Activated CD8-positive, alpha-beta memory T cell treated with anti-CD3 and anti-CD28 coated beads, Interleukin-2, amount 50 U/mL, for 48 hours (primary cell): ENCODE results near the gene TSPAN17.
"Not testable (repeated sequence)": the region's sequence is repeated elsewhere in the genome, so short reads cannot be mapped to it uniquely, and the experiment has no call there.

Source experiments
- DNase-seq: peaks from one replicate; pipeline ENCODE4 v3.0.0-alpha.2; 2020

TSPAN17 gene

DNA sequence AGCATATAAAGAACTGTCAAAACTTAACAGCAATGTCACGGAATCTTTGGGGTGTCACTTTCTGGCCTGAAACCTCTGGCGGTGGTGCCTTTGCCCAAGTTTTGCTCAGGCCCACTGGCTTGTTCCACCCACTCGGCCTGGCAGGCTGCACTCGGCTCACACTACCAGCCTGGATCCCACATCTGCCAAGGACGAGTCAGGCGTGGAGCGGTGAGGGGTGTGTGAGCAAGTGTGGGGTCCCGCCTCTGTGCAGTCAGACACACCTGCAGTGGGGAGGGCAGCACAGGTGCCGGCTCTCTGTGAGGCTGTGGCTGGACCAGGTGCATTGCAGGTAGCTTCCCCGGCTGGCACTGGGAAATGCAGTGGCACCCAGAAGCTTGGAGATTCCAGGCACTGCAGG is 40.0 kb downstream of the TSPAN17 start:
- no peak for DNase-seq

DNA sequence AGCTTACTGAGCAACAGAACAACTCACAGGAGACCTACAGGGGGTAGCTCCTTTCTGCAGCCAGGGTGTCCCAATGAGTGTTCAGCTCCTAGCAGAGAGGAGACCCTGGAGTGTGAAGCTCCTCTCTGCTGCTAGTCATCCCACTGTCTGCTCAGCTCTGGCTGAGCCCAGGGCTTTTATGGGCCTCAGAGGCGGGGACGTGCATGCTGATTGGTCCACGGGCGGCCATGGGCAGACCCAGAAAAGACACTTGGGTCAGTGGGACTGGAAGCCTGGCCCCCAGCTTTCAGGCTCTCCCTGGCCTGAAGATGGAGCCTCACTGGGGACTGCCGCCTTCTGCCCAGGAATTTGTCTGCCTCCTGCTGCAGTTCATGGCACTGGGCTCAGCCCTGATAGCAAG is 40.6 kb downstream of the TSPAN17 start:
- DNase-seq = no peak

- DNase-seq = no peak
Observed at GRCh38 chr5:176690911-176691310, 43.6 kb downstream of the TSPAN17 start.

DNA sequence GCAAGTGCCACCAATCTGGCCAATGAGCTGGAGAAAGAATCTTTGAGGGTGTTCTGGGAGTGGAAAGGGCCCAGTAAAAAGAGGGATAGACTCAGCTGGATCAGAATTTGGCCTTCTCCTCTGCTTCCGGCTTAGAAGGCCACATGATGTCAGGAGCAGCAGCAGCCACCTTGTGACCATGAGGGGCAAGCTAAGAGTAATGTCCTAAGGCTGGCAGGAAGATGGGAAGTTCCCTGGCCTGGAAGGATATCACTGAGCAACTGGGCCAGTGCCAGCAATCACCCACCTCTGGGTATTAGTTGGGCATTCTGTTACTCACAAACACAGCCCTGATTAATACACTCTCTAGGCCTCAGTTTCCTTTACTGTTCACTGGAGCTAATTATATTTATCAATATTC is 44.2 kb downstream of the TSPAN17 start:
- no peak for DNase-seq

DNA sequence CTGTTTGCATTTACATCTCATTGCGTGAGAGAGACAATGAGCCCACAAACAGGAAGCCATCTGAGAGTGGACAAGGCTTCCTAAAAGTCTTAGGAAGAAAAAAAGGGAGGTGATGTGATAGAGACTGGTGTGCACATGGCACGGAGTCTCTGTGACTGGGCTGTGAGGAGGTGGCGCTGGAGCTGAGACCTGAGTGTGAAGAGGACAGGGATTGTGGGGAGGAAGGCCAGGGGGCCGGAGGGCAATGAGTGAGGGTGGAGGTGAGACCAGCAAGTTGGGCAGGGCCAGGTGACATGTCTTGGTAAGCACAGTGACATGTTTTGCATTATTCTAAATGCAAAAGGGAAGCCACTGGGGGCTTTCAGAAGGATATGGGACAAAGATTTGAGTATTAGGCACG is 45.0 kb downstream of the TSPAN17 start:
- no peak for DNase-seq

DNA sequence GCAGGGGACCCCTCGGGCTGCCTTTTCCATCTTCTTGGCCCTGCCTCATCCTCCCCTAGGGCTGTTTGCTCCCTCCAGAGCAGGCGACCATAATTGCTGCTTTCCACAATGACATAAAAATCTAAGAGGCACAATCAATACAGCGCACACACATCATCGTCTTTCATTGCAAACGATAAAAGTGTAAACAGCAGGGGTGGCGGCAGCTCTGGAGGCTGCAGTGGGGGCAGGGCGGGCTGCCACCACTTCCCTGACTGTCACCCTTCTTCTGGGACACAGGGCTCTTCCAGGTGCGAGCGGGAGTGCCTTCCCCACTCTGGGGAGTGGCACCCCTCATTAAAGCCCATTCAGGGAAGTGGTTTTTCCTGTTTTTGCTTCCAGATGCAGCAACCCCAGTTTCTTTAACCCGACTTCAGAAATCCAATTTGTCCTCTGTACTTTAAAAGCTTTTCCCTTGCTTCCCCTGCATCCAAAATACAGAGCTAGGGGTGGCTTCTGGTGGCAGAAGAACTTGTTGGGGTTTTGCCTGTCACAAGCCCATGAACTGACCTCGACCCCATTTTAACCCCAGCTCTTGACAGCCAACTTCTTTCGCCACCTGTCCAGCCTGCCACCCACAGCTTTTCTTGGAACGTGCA is 45.7 kb downstream of the TSPAN17 start:
- no peak for DNase-seq

GRCh38 chr5:176693477-176693851 is 46.2 kb downstream of the TSPAN17 start:
- DNase-seq = no peak

- DNase-seq = no peak
Observed at GRCh38 chr5:176694146-176694545, 46.9 kb downstream of the TSPAN17 start.

- no peak for DNase-seq
Observed at GRCh38 chr5:176694631-176695030, 47.3 kb downstream of the TSPAN17 start.

DNA sequence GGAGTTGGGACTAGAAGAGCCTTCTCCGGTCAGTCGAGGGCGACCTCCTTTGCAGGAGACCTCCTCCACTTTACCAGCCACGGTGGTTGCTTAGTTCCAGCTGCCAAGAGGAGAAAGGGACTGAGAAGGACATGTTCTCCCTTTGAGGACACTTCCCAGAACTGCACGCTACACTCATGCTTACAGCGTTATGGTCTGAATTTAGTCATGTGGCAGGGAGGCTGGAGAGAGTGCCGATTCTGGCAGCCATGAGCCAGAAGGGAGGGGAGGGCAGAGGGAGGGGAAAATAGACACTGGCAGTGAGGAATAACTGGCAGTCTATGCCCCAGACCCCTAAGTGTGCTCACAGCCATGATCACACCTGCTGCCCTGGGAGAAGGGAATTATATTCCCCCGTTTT is 47.8 kb downstream of the TSPAN17 start:
- no peak for DNase-seq

DNA sequence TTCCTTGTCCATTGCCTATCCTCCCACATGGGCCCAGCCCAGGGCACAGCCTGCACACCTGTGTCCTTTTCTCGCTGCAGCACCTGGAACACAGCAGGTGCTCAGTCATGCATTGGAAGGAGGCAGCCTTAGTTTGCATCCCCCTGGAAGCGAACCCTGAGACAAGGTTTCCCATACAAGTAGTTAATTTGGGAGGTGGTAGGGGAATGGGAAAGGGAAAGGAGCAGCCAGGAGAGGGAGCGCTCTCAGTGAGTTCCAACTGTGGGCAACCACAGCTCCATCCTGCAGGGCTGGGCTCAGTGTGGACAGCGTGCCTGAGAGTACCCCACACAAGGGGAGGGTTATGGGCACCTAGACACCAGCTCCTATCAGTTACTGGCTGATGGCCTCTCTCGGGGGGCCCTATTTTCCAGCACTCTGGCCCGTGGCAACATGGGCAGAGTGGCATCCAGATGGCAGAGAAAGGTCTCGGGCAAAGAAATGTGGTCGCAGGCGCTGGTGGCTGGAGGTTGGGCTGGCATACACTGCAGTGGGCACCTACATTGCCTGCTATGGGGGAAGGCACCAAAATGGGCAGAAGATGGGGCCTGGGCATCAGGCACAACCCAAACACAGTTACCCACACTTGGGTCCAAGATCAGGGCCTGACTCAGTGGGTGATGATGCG is 50.1 kb downstream of the TSPAN17 start:
- no peak for DNase-seq

DNA sequence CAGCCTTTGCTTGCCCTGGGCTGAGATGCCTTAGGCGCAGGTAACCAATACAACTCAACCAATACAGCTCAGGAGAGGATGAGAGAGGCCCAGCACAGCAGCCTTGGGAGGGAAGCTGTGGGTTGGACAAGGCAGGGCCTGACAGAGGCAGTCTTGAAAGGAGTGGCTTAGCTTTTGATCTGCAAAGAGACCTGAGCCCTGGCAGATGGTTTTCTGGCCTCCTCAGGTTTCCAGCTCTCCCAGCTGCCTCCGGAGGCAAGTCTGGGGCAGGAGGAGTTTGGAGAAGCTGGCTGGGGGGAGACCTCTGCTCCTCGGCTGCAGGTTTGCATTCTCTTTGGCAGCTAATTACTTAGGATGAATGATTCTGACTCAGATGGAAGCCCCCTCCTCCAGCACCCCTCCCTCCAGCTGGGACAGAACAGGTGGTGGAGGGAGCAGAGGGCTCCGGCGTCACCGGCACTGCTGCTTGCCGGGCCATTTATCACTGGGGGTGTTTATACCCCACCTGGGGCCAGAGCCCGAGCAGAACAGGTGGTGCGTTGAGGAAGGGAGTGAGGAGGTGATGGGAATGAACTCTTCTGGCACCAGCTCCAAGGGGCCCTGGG is 50.8 kb downstream of the TSPAN17 start:
- no peak for DNase-seq

DNA sequence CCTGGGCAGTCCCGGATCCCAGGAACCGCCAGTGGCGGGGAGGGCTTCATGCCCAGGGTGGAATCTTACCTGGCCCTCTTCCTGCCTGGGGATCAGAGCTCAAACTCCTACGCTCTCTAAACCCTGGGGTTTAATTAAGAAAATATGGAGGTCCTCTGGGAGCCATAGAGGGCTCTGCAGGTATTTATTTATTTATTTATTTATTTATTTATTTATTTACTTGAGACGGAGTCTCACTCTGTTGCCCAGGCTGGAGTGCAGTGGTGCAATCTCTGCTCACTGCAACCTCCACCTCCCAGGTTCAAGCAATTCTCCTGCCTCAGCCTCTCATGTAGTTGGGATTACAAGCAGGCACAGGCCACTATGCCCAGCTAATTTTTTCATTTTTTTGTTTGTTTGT is 52.2 kb downstream of the TSPAN17 start:
- DNase-seq = not testable (repeated sequence)

DNA sequence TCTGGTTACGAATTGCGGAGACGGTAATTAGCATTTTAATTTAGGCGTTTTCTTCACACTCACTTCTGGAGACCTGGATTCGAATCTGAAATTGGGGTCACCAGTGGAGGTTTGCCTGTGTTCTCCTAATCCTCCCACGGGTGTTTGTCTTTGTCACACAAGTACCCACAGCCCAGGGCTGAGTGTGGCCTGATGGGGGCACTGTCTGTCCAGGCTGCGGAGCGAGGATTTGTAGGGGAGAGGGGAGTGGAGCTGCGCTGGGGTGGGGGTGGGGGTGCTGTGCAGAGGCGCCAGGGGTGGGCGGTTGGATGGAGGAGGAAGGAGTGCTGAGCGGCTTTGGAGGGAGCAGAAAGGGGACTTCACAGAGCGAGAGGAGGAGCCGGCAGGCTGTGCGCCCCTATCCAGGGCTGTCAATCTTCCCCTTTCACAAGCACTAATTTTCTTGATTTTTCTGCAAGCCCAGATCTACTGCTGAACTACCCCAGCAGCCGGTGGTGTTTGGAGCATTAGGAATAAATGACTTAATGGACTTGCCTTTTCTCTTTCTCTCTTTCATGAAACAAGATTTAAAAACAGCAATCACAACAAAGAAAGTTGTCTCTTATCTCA is 53.1 kb downstream of the TSPAN17 start:
- no peak for DNase-seq

GRCh38 chr5:176702671-176703641 is 55.7 kb downstream of the TSPAN17 start:
- DNase-seq = no peak

DNA sequence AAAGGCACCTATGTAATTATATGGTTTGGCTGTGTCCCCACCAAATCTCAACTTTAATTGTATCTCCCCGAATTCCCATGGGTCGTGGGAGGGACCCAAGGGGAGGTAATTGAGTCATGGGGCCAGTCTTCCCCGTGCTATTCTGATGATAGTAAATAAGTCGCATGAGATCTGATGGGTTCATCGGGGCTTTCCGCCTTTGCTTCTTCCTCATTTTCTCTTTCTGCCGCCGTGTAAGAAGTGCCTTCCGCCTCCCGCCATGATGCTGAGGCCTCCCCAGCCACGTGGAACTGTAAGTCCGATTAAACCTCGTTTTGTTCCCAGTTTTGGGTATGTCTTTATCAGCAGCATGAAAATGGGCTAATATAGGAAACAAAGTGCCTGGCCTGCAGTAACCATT is 56.6 kb downstream of the TSPAN17 start:
- DNase-seq = no peak

- no peak for DNase-seq
Observed at GRCh38 chr5:176704355-176704754, 57.1 kb downstream of the TSPAN17 start.

- DNase-seq = no peak
Observed at GRCh38 chr5:176704817-176705216, 57.5 kb downstream of the TSPAN17 start.
